HG02943 (cell line): Measurements from ENCODE around the gene RNF114.
"Not testable (repeated sequence)": the region's sequence is repeated elsewhere in the genome, so short reads cannot be mapped to it uniquely, and the experiment has no call there.

Experiments used
- ATAC-seq: cut with Tn5 transposase; IDR thresholded peaks from one replicate; pipeline ENCODE4 v1.9.1; 2021; ENCODE audit warnings: mild to moderate bottlenecking, low read depth, moderate library complexity; ENCODE audit not compliant: unreplicated experiment

Gene RNF114

DNA sequence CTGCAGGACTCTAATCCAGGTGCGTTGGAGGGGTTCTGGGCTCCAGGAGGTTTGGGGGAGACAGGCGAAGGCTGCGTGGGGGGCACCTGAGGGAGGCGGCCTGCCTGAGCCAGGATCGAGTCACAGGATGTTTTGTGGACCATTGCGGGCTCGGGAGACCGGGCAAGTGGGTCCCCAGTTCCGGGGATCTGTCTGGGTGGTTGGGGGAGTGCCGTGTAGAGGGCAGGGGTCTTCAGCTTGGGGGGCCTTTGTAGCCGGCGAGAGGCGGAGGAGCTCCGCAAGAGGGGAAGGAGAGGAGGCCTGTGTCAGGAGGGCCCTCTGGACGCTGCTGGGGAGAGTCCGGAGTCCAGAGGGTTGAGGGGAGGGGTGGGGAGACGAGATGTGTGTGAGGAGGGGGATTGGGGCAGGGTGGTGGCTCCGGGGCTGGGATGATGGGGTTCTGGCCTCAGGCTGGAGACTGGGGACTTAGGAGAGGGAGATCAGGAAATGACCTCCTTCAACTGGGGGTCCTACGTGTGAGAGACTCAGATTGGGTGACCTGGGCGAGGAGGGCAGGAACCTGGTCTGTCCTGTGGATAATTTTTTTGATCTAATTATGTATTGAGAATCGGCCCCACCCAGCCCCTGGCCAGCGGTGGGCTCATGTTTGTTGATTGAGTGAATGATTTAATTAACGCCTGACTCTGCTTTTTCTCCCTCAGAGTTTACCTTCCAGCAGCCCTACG lies 47.1 kb downstream of the RNF114 start:
- no peak for ATAC-seq

GRCh38 chr20:49983848-49984408 lies 47.7 kb downstream of the RNF114 start:
- no peak for ATAC-seq

- ATAC-seq = no peak
Observed at GRCh38 chr20:49984426-49985153, 48.4 kb downstream of the RNF114 start.

DNA sequence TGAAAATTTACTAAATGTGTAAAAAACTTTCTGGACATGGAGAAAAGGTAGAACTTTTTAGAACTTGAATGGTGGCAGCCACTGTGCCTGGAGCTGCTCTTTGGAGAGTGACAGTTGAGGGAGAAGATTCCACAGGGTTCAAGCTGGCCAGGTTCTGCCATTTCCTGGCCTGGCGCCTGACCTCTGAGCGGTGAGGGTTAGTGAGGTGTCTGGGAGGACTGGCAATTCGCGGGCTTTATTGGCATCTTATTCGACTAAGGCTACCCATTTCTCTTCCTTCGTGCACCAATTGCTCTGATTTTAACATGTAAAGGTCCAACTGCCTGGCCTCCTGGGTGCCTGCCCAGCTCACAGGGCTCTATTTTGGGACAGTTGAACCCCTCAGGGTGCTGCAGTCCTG lies 49.0 kb downstream of the RNF114 start:
- ATAC-seq = no peak

DNA sequence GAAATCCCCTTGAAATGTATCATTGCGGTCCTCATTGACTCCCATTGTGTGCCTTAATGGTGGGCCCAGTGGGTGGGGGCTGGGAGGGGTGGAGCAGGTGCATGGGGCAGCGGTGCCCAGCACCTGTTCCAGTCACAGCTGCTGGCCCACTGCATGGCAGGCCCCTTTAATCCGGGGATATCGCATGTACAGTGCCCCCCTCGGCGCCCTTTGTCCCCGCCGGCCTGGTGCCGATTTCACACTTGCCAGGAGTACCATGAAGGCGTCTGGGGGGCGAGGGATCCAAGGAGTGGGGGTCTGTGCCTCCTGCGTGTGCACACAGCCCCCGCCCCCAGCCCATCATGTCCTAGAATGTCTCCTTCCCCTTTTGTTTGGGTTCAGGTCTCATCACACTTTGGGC lies 49.4 kb downstream of the RNF114 start:
- ATAC-seq = no peak

DNA sequence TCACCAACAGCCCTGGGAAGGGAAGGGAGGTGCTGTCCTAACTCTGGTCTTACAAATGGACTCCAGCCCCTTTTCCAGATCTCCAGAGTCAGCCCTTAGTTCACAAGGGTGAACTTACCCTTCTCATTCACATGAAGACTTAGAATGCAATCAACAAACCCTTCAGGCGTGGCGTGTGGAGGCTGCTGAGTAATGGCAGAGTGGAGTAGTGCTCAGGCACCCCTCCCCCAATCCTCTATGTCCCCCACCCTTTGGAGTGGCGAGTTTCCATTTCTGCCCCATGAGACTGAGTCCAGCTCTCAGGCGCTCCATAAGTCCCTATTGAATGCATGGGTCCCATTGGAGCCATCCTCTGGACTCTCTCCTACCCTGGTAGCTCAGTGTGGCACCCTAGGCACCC lies 49.9 kb downstream of the RNF114 start:
- no peak for ATAC-seq

DNA sequence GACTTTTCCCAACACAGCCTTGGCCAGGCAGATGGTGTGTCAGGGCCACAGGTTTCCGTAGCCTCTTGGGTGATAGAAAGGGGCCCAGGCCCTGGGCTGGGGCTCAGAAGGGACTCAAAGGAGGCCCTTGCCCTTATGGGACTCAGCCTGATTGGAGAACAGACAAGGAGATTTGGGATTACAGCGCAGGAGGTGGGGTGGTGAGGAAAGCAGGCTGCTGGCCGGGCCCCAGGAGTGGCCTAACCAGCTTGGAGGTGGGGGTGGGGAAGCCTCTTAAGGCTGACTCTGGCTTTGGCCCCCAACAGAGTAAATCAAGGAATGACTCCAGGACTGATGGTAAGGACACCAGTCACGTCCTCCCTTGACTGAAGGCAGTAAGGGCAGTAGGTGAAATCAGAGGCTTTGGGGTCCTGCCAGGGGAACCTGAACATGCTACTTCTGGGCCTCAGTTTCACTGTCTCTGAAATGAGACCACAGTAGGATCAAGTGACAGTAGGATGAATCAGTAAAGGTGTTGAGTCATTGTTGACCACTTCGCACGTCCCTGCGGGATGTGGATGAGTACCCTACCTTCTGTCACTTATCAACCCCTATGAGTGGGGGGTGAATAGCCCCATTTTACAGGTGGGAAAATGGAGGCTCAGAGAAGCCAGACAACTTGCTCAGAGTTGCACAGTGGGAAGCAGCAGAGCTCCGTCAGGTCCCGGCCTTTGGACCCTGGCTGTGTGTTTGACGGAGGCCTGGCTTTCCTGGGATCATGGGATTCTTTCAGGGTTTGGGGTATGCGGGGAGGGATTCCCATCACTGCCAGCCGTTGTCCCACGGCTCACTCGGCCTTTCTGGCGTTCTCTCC lies 51.0 kb downstream of the RNF114 start:
- no peak for ATAC-seq

DNA sequence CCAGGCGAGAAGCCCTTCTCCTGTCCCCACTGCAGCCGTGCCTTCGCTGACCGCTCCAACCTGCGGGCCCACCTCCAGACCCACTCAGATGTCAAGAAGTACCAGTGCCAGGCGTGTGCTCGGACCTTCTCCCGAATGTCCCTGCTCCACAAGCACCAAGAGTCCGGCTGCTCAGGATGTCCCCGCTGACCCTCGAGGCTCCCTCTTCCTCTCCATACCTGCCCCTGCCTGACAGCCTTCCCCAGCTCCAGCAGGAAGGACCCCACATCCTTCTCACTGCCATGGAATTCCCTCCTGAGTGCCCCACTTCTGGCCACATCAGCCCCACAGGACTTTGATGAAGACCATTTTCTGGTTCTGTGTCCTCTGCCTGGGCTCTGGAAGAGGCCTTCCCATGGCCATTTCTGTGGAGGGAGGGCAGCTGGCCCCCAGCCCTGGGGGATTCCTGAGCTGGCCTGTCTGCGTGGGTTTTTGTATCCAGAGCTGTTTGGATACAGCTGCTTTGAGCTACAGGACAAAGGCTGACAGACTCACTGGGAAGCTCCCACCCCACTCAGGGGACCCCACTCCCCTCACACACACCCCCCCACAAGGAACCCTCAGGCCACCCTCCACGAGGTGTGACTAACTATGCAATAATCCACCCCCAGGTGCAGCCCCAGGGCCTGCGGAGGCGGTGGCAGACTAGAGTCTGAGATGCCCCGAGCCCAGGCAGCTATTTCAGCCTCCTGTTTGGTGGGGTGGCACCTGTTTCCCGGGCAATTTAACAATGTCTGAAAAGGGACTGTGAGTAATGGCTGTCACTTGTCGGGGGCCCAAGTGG lies 51.9 kb downstream of the RNF114 start:
- no peak for ATAC-seq

- no peak for ATAC-seq
Observed at GRCh38 chr20:49989234-49990065, 53.3 kb downstream of the RNF114 start.

DNA sequence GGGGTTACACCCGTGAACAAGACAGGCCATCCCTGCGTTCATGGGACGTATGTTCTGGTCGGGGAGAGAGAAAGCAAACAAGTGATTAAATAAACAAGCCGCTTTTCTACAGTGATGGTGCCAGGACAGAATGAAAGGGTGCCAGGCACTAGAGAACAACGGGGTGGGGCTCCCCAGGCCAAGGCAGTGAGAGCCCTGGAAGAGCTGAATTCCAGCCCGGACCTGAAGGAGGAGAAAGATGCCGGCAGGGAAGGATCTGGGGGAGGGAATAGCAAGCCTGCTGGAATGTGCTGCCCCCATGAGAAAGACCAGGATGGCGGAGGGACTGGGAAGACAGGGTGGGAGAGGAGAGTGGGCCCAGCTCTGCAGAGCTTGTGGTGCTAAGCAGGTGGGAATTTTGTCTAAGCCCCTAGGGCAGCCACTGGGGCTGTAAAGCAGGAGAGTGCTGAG lies 54.1 kb downstream of the RNF114 start:
- ATAC-seq = no peak

- ATAC-seq = no peak
Observed at GRCh38 chr20:49993301-49993751, 57.1 kb downstream of the RNF114 start.

- no peak for ATAC-seq
Observed at GRCh38 chr20:49995586-49995985, 59.4 kb downstream of the RNF114 start.

DNA sequence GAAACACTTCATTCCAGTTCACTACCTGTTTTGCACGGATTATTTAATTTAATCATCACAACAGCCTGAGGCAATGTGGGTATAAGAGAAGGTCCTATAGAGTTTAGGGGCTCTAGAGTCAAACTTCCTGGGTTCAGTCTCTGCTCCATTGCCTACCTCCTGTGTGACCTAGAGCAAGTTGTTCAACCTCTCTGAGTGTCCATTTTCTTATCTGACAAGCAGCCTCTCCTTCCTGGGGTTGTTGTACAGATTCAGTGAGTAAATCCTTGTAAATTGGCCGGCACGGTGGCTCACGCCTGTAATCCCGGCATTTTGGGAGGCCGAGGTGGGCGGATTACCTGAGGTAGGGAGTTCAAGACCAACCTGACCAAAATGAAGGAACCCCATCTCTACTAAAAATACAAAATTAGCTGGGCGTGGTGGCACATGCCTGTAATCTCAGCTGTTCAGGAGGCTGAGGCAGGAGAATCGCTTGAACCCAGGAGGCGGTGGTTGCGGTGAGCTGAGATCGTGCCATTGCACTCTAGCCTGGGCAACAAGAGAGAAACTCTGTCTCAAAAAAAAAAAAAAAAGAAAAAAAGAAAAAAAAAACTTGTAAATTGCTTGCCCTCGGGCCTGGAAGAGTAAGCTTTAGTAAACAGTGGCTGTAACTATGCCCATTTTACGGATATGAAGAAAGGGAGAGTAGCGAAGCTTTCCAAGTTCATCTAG lies 62.4 kb downstream of the RNF114 start:
- ATAC-seq = not testable (repeated sequence)

DNA sequence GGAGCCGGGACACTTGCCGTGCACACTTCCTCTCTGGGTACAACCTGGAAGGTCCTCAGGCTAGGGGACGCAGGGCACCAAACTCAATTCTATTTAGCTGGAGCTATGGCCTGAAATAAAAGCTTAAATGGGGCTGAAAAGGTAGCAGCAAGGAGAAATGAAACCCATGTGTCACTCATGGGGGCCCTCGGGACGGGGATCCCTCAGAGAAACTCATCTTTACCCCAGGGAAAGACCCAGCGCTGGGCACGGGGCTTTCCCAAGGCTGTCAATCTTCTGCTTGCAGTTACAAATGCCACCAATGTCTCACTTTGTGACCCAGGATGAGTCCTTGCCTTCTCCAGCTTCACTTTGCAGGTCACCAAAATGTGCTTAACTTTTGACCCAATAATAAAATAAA lies 63.1 kb downstream of the RNF114 start:
- ATAC-seq = no peak

- not testable (repeated sequence) for ATAC-seq
Observed at GRCh38 chr20:50000548-50001222, 64.5 kb downstream of the RNF114 start.

GRCh38 chr20:50001784-50002311 lies 65.7 kb downstream of the RNF114 start:
- no peak for ATAC-seq

DNA sequence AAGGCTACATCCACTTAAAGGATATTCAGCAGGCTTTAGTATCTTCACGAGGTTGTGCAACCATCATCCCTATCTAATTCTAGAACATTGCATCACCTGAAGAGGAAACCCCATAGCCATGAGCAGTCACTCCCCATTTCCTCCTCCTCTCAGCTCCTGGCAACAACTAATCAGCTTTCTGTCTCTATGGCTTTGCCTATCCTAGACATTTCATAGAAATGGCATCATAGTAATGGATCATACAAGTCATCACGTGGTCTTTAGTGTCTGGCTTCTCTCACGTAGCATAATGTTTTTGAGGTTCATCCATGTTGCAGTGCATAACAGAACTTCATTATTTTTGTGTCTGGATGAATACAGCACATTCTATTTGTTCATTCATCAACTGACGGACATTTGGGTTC lies 67.1 kb downstream of the RNF114 start:
- ATAC-seq = no peak
